ENCODE measurements around the gene NPTX1. TPM values are rescaled to one million over a fixed set of nuclear protein-coding genes. Genes with fewer than 3 reads are reported as not detected.

The NPTX1 gene
- total and polyA plus RNA-seq, 9 of the 15 experiments (the other 6 are each of a cell fraction or from before 2014, with no cell fraction given), result 0.04 TPM; not detected in 8

DNA sequence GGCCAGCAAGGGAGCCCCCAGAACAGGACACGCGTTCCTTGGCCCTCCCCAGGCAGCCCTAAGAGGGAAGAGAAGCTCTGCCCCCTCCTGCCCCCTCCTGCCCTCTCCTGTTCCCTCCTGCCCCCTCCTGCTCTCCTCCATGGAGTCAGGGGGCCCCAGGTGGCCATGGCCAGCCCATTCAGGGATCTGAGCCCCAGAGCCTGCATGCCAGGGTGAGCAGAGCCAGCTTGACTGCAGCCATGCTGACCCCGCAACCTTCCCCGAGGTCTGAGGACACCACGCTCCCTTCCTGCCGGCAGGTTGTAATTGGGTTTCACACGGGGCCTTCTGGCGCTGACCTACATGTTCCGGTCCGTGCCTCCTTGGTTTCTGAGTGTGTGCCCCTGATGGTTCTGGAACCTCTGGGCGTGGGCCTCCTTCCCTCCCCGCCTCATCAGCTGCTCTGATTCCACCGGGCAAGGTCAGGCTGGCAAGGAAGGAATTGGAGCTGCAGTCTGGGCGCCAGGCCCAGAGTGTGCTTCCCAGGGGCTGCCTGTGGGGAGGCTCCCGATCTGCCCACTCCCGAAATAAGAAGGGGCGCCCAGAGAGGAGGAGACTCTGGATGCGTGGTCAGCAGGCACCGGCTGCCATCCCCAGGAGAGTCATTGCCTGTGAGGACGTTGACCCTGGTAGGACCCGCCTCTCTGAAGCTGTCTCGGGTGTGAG lies 23.7 kb upstream of the NPTX1 start:
- no peaks in the 10 kb centered on the region for H3K79me2 ChIP-seq (ENCODE audit: control insufficient read depth, insufficient read depth, low read length)
- H3K4me2 ChIP-seq (ENCODE audit: insufficient read depth, low read length), result no peak overlapping the region
- DNase-seq (ENCODE audit: extremely low read depth in 1 of 4, low spot score in 3 of 4) (no peak), FAIRE-seq (no peak), ATAC-seq (no peak)
- no peak overlapping the region for H3K27ac ChIP-seq (ENCODE audit: extremely low read depth, low read depth, low read length)
- no peak overlapping the region for H2AFZ ChIP-seq (ENCODE audit: low read depth, low read length)
- no peak overlapping the region for H3K4me3 ChIP-seq
- ChIA-PET CTCF (ENCODE audit: low intra/inter-chr PET ratio) (no interaction called here), POLR2A (interaction anchor here (0.7 to 1.1 kb wide), 3 partner anchors 9 to 46 kb away, joined by 3 to 4 read pairs (median 3); no protein-coding TSS in a partner anchor)
- no peaks in the 10 kb centered on the region for H4K20me1 ChIP-seq (replicated peaks; ENCODE audit: control insufficient read depth, insufficient read depth, low read length)
- BruUV-seq (replicated peaks), result no TSS peak
- in situ Hi-C loops (cut with MboI) (no loop called here), intact Hi-C loops (cut with micrococcal nuclease) (no loop called here)
- no peaks in the 10 kb centered on the region for H3K9me1 ChIP-seq (ENCODE audit: control insufficient read depth, insufficient read depth, low read length)
- H3K9ac ChIP-seq (ENCODE audit: insufficient read depth in 1 of 2, low read depth in 2 of 2, low read length in 2 of 2), result no peak overlapping the region; a peak in 1 of 4 replicates
- peaks cover 0 to 23% of the 10 kb centered on the region in 2 experiments; a peak in 3 of 5 replicates for H3K4me1 ChIP-seq (replicated peaks in 1 of 2; ENCODE audit: control insufficient read depth in 2 of 2, insufficient read depth in 2 of 2, low read length in 2 of 2)
- no peaks in the 10 kb centered on the region for H3K9me3 ChIP-seq (replicated peaks; ENCODE audit: control insufficient read depth, insufficient read depth, low read depth, low read length)
- H3K27me3 ChIP-seq (ENCODE audit: control insufficient read depth in 2 of 2, insufficient read depth in 2 of 2, low read length in 2 of 2), result peaks cover 34 to 55% of the 10 kb centered on the region in 2 experiments; a peak in 4 of 5 replicates
- no peaks in the 10 kb centered on the region for H3K36me3 ChIP-seq (ENCODE audit: control insufficient read depth, insufficient read depth, low read length)
- WGBS (ENCODE audit: insufficient coverage, low coverage, missing lambda C conversion rate), result 25% methylated on average over 16 of the region's 22 CpGs
- no peak for TF ChIP-seq ZBTB1 (CRISPR knock-in tag; IDR thresholded peaks at IDR 0.05; ENCODE audit: borderline replicate concordance, low read depth)
- TF ChIP-seq BRF1 (IDR thresholded peaks at IDR 0.05; ENCODE audit: borderline replicate concordance, extremely low read depth, insufficient read length), result no peak
- TF ChIP-seq, protein P1, sequence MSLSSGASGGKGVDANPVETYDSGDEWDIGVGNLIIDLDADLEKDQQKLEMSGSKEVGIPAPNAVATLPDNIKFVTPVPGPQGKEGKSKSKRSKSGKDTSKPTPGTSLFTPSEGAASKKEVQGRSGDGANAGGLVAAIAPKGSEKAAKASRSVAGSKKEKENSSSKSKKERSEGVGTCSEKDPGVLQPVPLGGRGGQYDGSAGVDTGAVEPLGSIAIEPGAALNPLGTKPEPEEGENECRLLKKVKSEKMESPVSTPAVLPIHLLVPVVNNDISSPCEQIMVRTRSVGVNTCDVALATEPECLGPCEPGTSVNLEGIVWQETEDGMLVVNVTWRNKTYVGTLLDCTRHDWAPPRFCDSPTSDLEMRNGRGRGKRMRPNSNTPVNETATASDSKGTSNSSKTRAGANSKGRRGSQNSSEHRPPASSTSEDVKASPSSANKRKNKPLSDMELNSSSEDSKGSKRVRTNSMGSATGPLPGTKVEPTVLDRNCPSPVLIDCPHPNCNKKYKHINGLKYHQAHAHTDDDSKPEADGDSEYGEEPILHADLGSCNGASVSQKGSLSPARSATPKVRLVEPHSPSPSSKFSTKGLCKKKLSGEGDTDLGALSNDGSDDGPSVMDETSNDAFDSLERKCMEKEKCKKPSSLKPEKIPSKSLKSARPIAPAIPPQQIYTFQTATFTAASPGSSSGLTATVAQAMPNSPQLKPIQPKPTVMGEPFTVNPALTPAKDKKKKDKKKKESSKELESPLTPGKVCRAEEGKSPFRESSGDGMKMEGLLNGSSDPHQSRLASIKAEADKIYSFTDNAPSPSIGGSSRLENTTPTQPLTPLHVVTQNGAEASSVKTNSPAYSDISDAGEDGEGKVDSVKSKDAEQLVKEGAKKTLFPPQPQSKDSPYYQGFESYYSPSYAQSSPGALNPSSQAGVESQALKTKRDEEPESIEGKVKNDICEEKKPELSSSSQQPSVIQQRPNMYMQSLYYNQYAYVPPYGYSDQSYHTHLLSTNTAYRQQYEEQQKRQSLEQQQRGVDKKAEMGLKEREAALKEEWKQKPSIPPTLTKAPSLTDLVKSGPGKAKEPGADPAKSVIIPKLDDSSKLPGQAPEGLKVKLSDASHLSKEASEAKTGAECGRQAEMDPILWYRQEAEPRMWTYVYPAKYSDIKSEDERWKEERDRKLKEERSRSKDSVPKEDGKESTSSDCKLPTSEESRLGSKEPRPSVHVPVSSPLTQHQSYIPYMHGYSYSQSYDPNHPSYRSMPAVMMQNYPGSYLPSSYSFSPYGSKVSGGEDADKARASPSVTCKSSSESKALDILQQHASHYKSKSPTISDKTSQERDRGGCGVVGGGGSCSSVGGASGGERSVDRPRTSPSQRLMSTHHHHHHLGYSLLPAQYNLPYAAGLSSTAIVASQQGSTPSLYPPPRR (CRISPR knock-in tag; IDR thresholded peaks at IDR 0.05; ENCODE audit: borderline replicate concordance), result no peak
- TF ChIP-seq SIX5 (IDR thresholded peaks at IDR 0.05; ENCODE audit: borderline replicate concordance in 1 of 2, insufficient read depth in 1 of 2, low read depth in 1 of 2, low read length in 2 of 2), result no peak
- TF ChIP-seq, protein P2, sequence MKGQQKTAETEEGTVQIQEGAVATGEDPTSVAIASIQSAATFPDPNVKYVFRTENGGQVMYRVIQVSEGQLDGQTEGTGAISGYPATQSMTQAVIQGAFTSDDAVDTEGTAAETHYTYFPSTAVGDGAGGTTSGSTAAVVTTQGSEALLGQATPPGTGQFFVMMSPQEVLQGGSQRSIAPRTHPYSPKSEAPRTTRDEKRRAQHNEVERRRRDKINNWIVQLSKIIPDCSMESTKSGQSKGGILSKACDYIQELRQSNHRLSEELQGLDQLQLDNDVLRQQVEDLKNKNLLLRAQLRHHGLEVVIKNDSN (CRISPR knock-in tag; IDR thresholded peaks at IDR 0.05), result no peak
- TF ChIP-seq, protein P3, sequence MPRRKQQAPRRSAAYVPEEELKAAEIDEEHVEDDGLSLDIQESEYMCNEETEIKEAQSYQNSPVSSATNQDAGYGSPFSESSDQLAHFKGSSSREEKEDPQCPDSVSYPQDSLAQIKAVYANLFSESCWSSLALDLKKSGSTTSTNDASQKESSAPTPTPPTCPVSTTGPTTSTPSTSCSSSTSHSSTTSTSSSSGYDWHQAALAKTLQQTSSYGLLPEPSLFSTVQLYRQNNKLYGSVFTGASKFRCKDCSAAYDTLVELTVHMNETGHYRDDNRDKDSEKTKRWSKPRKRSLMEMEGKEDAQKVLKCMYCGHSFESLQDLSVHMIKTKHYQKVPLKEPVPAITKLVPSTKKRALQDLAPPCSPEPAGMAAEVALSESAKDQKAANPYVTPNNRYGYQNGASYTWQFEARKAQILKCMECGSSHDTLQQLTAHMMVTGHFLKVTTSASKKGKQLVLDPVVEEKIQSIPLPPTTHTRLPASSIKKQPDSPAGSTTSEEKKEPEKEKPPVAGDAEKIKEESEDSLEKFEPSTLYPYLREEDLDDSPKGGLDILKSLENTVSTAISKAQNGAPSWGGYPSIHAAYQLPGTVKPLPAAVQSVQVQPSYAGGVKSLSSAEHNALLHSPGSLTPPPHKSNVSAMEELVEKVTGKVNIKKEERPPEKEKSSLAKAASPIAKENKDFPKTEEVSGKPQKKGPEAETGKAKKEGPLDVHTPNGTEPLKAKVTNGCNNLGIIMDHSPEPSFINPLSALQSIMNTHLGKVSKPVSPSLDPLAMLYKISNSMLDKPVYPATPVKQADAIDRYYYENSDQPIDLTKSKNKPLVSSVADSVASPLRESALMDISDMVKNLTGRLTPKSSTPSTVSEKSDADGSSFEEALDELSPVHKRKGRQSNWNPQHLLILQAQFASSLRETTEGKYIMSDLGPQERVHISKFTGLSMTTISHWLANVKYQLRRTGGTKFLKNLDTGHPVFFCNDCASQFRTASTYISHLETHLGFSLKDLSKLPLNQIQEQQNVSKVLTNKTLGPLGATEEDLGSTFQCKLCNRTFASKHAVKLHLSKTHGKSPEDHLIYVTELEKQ (CRISPR knock-in tag; IDR thresholded peaks at IDR 0.05), result no peak
- TF ChIP-seq, protein P4, sequence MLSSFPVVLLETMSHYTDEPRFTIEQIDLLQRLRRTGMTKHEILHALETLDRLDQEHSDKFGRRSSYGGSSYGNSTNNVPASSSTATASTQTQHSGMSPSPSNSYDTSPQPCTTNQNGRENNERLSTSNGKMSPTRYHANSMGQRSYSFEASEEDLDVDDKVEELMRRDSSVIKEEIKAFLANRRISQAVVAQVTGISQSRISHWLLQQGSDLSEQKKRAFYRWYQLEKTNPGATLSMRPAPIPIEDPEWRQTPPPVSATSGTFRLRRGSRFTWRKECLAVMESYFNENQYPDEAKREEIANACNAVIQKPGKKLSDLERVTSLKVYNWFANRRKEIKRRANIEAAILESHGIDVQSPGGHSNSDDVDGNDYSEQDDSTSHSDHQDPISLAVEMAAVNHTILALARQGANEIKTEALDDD (IDR thresholded peaks at IDR 0.05), result no peak
- TF ChIP-seq TAF15 (IDR thresholded peaks at IDR 0.05; ENCODE audit: low read depth, low read length), result no peak
- no peak for TF ChIP-seq KLF16 (IDR thresholded peaks at IDR 0.05)
